Skeletal muscle satellite cell (primary cell): ENCODE measurements around the gene MSMB.
"Not testable (repeated sequence)": the region's sequence is repeated elsewhere in the genome, so short reads cannot be mapped to it uniquely, and the experiment has no call there.

Source experiments
- H3K27me3 ChIP-seq: 2 replicates; pipeline ENCODE4 v1.7.0; 2013; ENCODE audit warnings: low read length; ENCODE audit not compliant: control insufficient read depth, insufficient read depth
- H3K36me3 ChIP-seq: 2 replicates; pipeline ENCODE4 v1.7.0; 2013; ENCODE audit warnings: mild to moderate bottlenecking, control low read depth, low read length; ENCODE audit not compliant: insufficient read depth
- H3K4me1 ChIP-seq: 2 replicates; pipeline ENCODE4 v1.7.0; 2013; ENCODE audit warnings: low read length; ENCODE audit not compliant: control insufficient read depth, insufficient read depth
- H3K4me2 ChIP-seq: 2 replicates; pipeline ENCODE4 v1.7.0; 2013; ENCODE audit warnings: mild to moderate bottlenecking, low read length
- H3K4me3 ChIP-seq: 2 replicates; pipeline ENCODE4 v1.7.0; 2013; ENCODE audit warnings: low read length
- H3K9ac ChIP-seq: 2 replicates; pipeline ENCODE4 v1.7.0; 2013; ENCODE audit warnings: mild to moderate bottlenecking, low read depth, low read length, moderate library complexity
- H3K9me3 ChIP-seq: replicated peaks from 2 replicates; pipeline ENCODE4 v1.7.0; 2013; ENCODE audit warnings: mild to moderate bottlenecking, control low read depth, low read length

The MSMB gene

DNA sequence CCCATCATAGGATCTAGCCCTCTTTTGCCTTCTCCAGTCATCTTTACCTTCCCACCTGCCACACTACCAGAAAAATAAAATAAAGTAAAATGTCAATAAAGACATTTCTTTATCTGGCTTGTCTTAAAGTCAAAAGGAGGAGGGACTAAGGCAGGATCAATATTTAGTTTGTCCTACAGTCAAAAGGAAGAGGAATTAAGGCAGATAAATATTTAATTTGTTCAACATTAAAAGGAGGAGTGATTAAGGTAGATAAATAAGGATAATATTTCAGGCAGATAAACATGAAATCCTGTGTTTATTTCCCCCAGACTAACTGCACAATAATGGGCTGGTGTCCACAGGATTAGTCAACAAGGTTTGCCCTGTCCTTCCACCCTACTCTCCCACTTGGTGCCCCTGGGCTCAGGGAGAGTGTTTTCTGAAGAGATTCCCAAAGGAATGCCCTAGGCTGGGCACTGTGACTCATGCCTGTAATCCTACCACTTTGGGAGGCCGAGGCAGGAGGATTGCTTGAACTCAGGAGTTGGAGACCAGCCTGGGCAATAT, 18.3 kb upstream of the MSMB start:
- Histone ChIP-seq H3K4me2 (no peak overlapping the region), H3K4me3 (no peak overlapping the region), H3K9me3 (no peaks in the 10 kb centered on the region), H3K27me3 (peaks cover 6% of the 10 kb centered on the region), H3K9ac (no peak overlapping the region), H3K36me3 (no peaks in the 10 kb centered on the region), H3K4me1 (no peaks in the 10 kb centered on the region)

DNA sequence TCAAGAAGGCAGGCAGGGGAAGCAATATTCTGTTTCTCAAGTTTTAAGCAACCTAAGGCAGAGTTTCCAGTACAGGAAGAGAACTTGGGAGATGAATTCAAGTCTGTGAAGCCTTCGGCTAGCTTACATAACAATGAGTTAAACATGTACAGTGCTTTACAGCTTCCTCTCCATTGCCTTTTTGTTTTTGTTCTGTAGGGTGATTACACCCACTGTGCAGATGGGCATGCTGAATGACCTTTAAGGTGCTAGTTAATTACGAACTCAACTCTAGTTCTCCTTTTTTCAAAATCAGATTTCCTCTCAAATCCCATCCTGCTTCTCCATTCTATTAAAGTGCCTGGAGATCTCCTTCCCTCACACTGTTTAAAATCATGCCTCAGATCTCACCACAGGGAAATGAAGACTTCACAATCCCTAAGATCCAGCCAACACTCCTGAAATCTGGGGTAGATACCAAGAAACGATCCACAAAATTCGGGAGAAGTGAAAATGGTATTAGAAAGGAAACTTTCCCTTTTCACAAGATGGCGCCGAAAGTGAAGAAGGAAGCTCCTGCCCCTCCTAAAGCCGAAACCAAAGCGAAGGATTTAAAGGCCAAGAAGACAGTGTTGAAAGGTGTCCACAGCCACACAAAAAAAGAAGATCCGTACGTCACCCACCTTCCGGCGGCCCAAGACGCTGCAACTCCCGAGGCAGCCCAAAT, 16.8 kb upstream of the MSMB start:
- H3K4me1 ChIP-seq, result no peaks in the 10 kb centered on the region
- H3K4me2 ChIP-seq, result no peak overlapping the region
- H3K9me3 ChIP-seq, result no peaks in the 10 kb centered on the region
- no peak overlapping the region for H3K9ac ChIP-seq
- no peak overlapping the region for H3K4me3 ChIP-seq
- peaks cover 5% of the 10 kb centered on the region for H3K27me3 ChIP-seq
- no peaks in the 10 kb centered on the region for H3K36me3 ChIP-seq

DNA sequence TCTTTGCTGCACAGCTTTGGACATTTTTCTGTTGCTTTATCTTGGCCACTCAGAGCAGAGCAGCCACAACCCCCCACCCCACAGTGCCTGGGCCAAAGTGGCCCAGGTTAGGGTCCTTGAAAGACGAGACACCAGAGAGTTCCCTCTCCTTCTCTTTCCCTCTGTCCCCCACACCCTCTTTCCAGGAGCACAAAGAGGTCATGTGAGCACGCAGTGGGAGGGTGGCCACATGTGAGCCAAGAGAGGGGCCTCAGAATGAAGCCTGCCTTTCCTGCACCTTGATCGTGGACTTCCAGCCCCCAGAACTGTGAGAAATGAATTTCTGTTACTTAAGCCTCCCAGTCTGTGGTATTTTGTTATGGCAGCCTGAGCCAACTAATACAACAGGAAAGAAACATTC, 14.6 kb upstream of the MSMB start:
- H3K4me2 ChIP-seq, result no peak overlapping the region
- no peak overlapping the region for H3K4me3 ChIP-seq
- H3K36me3 ChIP-seq, result no peaks in the 10 kb centered on the region
- H3K9ac ChIP-seq, result no peak overlapping the region
- H3K9me3 ChIP-seq, result no peaks in the 10 kb centered on the region
- H3K27me3 ChIP-seq, result peaks cover 5% of the 10 kb centered on the region
- H3K4me1 ChIP-seq, result no peaks in the 10 kb centered on the region

DNA sequence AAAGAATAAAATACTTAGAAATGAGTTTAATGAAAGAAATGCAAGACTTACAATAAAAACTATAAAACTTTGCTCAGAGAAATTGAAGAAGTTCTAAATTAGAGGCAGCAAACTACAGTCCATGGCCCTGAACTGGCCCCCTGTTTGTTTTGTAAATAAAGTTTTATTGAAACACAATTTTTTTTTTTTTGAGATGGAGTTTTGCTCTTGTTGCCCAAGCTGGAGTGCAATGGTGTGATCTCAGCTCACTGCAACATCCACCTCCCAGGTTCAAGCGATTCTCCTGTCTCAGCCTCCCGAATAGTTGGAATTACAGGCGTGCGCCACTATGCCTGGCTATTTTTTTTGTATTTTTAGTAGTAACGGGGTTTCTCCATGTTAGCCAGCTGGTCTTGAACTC, 11.9 kb upstream of the MSMB start:
- not testable (repeated sequence) for H3K4me3 ChIP-seq, H3K4me1 ChIP-seq, H3K36me3 ChIP-seq, H3K9me3 ChIP-seq, H3K4me2 ChIP-seq, H3K9ac ChIP-seq
- peaks cover 10% of the 10 kb centered on the region for H3K27me3 ChIP-seq

DNA sequence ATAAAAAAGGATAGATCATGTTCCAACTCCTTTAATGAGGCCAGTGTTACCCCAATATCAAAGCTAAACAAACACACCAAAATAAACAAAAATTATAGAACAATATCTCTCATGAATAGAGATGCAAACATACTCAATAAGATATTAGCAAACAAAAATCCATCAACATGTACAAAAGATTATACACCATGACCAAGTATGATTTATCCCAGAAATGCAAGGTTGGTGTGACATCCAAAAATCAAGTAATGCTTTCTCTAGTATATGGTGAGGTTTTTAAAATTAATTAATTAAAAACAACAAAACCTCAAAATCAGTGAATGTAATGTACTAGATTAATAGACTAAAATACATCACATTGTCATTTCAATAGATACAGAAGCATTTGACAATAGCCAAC, 11.0 kb upstream of the MSMB start:
- Histone ChIP-seq H3K36me3 (no peaks in the 10 kb centered on the region), H3K9ac (no peak overlapping the region), H3K4me2 (no peak overlapping the region), H3K4me3 (no peak overlapping the region), H3K9me3 (no peaks in the 10 kb centered on the region), H3K4me1 (no peaks in the 10 kb centered on the region), H3K27me3 (peaks cover 16% of the 10 kb centered on the region)

DNA sequence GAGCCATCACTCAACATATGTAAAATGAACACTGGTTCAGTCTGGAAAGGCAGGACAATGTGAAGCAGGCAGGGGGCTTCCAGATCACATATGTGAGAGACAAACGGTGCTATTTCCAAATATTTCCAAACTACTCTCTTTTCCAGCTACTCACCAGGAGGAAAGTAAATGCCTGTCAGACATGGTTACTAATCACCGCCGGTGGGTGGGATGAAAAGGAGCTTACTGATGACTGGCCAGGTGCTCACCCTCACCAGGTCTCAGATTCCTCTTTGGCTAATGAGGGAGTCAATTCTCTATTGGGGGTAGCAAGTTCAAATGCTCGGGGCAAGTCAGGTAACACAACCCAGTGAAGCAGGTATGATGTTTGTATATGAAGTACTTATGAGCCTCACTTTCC, 9.7 kb upstream of the MSMB start:
- Histone ChIP-seq H3K9me3 (no peaks in the 10 kb centered on the region), H3K9ac (no peak overlapping the region), H3K4me3 (no peak overlapping the region), H3K36me3 (no peaks in the 10 kb centered on the region), H3K4me2 (no peak overlapping the region), H3K4me1 (no peaks in the 10 kb centered on the region), H3K27me3 (peaks cover 24% of the 10 kb centered on the region)

DNA sequence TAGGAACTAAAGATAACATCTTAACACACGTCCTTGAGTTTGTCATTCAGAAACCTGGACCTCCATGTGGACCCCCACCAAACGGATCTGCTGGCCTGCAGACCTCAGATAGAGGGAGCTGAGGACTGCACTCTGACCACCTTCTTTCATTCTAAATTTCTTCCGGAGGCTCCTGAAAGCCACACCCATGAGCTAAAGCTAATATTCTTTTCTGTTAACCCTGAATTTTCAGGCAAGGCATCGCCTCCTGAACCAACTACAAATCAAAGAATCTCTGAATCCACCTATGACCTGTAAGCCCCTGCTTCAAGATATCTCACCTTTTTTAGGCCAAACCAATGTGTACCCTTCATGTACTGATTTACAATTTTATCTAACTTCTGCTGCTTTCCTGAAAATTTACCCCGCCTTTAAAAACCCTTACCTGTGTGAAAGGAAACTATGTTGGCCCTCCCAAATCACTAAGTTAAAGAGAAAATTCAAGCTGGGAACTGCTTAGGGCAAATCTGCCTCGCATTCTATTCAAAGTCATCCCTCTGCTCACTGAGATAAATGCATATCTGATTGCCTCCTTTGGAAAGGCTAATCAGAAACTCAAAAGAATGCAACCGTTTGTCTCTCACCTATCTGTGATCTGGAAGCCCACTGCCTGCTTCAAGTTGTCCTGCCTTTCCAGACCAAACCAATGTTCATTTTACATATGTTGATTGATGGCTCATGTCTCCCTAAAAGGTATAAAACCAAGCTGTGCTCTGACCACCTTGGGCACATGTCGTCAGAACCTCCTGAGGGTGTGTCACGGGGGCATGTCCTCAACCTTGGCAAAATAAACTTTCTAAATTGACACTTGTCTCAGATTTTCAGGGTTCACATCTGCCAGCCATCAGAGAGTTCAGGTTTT, 7.7 kb upstream of the MSMB start:
- H3K4me3 ChIP-seq, result no peak overlapping the region

DNA sequence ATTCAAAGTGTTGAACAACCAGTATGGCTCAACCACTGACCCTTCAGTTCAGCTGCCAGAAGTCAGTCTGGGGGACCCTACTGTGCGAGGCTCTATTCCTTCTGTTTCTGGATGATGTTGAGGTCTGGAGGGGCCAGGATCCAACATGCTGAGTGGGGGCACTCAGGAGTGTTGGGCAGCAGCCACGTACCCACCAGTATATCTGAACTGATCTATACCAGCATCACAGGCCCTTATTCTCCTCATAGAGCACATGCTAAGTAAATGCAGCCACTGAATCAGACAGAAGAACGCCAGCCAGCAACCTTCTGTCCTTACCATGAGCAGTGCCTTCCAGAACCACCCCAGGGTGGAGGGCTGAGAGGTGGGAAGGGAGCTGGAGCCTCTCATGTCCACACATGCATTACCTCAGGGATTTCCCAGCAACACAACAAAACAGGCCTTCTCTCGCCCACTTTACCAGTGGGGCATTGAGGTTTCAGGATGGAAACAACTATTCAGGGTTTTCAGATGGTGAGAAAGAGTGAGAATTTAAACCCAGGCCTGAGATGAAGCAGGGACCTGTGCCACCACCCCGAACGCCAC, 6.8 kb upstream of the MSMB start:
- no peaks in the 10 kb centered on the region for H3K36me3 ChIP-seq
- H3K4me2 ChIP-seq, result no peak overlapping the region
- no peaks in the 10 kb centered on the region for H3K4me1 ChIP-seq
- no peak overlapping the region for H3K9ac ChIP-seq
- no peak overlapping the region for H3K4me3 ChIP-seq
- peaks cover 19% of the 10 kb centered on the region for H3K27me3 ChIP-seq
- H3K9me3 ChIP-seq, result no peaks in the 10 kb centered on the region

More for the DNA sequence above, 7.7 kb upstream of the MSMB start:
- H3K36me3 ChIP-seq, result no peaks in the 10 kb centered on the region
- no peaks in the 10 kb centered on the region for H3K4me1 ChIP-seq
- no peaks in the 10 kb centered on the region for H3K9me3 ChIP-seq
- no peak overlapping the region for H3K9ac ChIP-seq
- H3K27me3 ChIP-seq, result peaks cover 19% of the 10 kb centered on the region
- no peak overlapping the region for H3K4me2 ChIP-seq

DNA sequence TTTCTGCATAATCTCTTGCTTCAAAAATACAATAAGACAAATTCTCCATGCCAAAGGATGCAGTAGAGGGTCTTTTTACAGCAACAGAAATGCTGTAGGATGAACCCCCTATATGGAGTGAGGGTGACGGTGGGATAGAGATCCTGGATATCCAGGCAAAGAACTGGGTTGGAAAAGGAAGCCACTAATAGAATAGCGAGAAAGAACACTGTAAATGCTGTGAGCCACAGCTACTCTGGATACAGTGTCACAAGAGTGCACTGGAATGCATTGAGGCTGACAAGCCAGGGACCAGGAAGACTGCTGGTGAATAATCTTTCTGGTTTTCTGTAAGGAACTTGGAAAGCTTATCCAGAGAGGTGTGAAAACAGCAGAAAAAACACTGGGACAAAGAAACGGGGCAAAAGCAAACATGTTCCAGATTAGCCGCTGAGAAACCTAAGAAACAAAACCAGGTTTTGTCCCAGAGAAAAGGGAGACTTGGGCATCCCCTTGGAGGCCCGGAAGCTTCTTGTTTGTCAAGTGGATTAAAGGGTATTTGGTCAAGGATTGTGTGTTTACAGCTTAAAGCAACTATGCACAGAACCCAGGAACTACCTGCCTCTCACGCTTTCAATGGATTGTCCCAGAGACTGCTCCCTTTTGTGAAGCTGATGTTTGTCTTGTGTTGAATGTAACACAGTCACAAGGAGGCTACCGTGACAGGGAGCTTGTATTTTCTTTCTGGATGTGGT, 6.2 kb upstream of the MSMB start:
- no peaks in the 10 kb centered on the region for H3K36me3 ChIP-seq
- H3K4me1 ChIP-seq, result no peaks in the 10 kb centered on the region
- H3K9me3 ChIP-seq, result no peaks in the 10 kb centered on the region
- no peak overlapping the region for H3K4me3 ChIP-seq
- H3K4me2 ChIP-seq, result no peak overlapping the region
- H3K27me3 ChIP-seq, result peaks cover 25% of the 10 kb centered on the region
- no peak overlapping the region for H3K9ac ChIP-seq

DNA sequence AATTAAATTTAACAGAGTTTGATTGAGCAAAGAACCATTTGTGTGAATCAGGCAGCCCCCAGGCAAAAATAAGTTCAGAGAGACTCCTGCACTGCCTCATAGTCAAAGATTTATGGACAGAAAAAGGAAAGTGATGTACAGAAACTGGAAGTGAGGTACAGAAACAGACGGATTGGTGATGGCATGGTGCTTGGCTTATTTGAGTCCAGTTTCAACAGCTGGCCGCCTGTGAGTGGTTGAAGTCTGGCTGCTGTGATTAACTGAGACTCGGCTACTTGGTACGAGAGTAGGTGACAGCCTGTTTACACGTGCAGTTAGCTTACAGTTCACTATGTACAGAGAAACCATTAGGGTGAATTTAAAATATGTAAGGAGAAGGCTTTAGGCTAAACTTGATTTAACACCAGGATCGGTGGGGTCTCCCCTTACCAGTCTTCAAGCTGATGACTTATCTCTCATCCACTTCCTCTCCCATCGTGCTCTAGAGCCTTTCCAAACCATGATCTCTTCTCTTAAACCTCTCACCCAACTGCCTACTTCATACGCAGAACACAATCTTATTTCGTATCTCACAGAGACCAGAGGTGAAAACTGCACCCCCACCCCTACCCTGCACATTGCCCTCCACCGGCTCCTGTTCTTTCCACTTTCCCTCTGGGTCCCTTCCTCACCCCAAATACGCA, 5.0 kb upstream of the MSMB start:
- Histone ChIP-seq H3K4me3 (no peak overlapping the region), H3K4me2 (peak overlapping the region; percentile 45), H3K4me1 (no peaks in the 10 kb centered on the region), H3K9ac (no peak overlapping the region), H3K9me3 (no peaks in the 10 kb centered on the region), H3K36me3 (no peaks in the 10 kb centered on the region), H3K27me3 (peaks cover 36% of the 10 kb centered on the region)

DNA sequence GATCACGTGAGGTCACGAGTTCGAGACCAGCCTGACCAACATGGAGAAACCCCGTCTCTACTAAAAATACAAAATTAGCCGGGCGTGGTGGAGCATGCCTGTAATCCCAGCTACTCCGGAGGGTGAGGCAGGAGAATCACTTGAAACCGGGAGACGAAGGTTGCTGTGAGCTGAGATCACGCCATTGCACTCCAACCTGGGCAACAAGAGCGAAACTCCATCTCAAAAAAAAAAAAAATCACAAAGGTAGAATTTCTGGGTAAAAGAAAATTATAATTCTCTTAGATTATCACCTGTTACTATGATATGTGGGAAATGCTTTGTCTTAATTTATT, 3.4 kb upstream of the MSMB start:
- H3K4me1 ChIP-seq, H3K36me3 ChIP-seq, H3K4me3 ChIP-seq, H3K4me2 ChIP-seq, H3K9me3 ChIP-seq, H3K9ac ChIP-seq: not testable (repeated sequence)
- H3K27me3 ChIP-seq, result peaks cover 43% of the 10 kb centered on the region
